ENCODE data around the gene KCNJ4.
A peak's percentile ranks its signal among the peaks of the same experiment; 100 is the strongest.

The KCNJ4 gene

DNA sequence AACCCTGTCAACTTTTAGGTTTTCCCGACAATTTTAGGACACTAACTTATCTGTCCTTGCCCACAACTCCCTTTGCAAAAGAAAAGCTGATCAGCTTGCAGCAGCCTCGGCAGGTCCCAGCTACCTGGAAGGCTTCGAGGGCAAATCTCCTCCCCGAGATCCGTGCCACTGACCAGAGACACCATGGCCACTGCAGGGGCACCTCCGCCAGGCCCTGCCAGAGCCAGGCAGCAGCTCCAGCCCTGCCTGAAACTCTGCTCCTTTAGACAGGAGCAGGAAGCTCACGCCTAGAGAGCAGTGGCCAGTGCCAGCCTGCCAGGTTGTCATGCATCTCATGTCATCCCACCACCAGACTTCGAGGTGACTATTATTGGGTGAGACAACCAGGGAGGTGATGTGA is 21.1 kb downstream of the KCNJ4 start:
- H3K27ac Mint-ChIP-seq: no peak overlapping the region
- no peak for ATAC-seq
- H3K36me3 Mint-ChIP-seq: no peaks in the 10 kb centered on the region
- no peak overlapping the region for H3K4me3 Mint-ChIP-seq
- peaks cover 39% of the 10 kb centered on the region for H3K27me3 Mint-ChIP-seq
- no peaks in the 10 kb centered on the region for H3K9me3 Mint-ChIP-seq
- no peaks in the 10 kb centered on the region for H3K4me1 Mint-ChIP-seq

DNA sequence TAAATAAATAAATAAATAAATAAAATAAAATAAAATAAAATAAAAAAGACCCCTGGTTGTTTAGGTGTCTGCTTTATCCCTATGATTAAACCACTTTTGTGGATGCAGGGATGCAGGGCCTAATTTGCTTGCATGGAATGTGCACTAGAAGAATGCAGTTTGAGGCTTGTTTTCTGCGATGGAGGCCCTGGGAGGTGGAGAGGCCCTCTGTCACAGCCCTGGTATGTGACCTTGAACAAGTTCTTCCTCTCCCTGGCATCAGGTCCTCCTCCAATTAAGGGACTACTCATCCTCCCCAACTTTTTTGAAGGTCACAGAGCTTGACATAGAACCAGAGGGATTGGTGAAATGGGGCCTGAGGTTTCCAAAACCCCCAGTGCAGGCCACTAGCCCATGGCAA is 22.7 kb downstream of the KCNJ4 start:
- Mint-ChIP-seq H3K27ac (no peak overlapping the region), H3K4me3 (no peak overlapping the region), H3K4me1 (no peaks in the 10 kb centered on the region), H3K36me3 (no peaks in the 10 kb centered on the region), H3K27me3 (peaks cover 24% of the 10 kb centered on the region), H3K9me3 (no peaks in the 10 kb centered on the region)
- no peak for ATAC-seq

DNA sequence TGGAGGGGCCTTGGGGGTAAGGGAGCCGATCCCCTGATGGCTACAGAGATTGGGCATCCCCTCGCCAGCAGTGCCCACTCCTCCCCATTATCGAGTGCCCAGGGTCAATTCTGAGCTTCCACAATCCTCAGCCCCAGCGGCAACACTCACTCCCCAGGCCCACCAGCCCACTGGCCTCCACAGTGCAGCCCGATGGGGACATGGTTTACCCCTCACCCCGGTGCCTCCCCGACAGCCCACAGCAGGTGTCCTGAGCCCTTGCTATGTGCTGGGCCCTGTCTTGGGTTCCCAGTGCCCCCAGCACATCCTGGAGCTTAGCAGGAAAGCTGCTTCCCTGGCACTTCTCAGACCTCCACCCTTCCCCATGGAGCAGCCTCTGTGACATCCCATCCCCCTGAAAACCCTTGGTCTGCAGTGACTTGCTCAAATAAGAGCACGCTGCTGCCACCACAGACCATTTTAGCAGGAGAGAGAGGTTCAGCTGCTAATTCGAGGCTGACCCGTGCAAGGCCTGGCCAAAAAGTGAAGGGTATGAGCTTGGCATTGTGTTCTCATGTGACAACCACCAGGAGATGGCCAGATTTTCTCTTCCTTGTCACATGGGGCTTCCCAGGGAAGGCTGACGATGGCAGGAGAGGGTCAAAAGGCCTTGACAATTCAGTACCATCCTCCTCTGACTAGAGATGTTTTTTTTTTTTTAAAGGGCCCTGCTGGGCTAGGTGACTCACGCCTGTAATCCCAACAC is 23.6 kb downstream of the KCNJ4 start:
- no peak overlapping the region for H3K27ac Mint-ChIP-seq
- H3K4me3 Mint-ChIP-seq: no peak overlapping the region
- ATAC-seq: no peak
- H3K9me3 Mint-ChIP-seq: no peaks in the 10 kb centered on the region
- H3K36me3 Mint-ChIP-seq: no peaks in the 10 kb centered on the region
- peaks cover 16% of the 10 kb centered on the region for H3K27me3 Mint-ChIP-seq
- H3K4me1 Mint-ChIP-seq: no peaks in the 10 kb centered on the region

DNA sequence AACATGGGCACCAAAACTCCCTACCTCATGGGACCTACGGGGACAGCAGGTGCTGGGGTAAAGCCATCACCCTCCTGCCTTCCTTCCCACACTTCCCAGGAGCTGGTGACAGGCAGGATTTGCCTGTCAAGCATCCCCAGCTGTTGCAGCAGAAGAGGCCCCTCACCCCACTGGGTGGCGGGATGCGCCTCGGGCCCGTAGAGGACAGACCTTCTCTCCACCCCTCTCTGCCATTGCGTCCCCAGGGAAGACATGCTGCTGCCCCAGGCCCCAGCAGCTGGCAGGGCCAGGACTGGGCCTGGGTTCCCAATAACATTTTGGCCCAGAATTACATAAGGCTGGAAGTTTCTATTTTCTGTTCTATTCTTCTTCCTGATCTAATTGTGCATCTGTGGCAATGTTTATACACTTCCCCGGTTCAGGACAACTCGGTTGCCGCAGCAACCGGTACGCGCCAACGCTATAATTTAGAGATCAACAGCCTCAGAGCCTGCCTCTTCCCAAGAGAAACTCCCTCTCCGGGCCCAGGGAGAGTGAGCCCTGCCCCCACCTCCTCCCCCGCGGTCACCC is 25.4 kb downstream of the KCNJ4 start:
- Mint-ChIP-seq H3K4me3 (no peak overlapping the region), H3K36me3 (no peaks in the 10 kb centered on the region), H3K9me3 (no peaks in the 10 kb centered on the region), H3K27ac (no peak overlapping the region), H3K27me3 (peaks cover 2% of the 10 kb centered on the region), H3K4me1 (no peaks in the 10 kb centered on the region)
- ATAC-seq: no peak

DNA sequence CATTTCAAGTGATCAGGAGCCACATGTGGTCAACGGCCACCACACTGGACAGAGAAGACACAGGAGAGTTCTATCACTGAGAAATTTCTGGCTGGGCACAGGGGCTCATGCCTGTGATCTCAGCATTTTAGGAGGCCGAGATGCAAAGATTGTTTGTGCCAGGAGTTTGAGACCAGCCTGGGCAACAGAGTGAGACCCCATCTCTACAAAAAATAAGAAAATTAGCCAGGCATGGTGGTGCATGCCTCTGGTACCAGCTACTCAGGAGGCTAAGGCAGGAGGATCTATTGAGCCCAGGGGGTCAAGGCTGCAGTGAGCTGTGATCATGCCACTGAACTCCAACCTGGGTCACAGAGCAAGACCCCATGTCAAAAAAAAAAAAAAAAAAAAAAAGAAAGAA is 26.3 kb downstream of the KCNJ4 start:
- Mint-ChIP-seq H3K9me3 (no peaks in the 10 kb centered on the region), H3K4me3 (no peak overlapping the region), H3K4me1 (no peaks in the 10 kb centered on the region)

DNA sequence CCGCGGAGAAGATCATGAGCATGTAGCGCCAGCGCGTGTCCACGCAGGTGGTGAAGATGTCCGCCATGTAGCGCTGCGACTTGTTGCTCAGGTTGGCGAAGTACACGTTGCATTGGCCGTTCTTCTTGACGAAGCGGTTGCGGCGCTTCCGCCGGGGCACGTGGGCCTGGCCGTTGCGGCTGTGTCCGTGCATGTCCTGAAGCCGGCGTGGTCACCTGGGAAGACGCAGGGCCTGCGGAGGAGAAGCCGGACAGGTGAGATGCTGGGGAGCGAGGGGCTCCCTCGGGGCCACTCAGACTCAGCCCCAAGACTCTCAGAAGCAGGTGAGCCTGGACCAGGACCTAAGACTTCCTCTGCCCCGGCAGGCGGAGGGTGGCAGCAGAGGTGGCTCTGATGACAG is 27.1 kb downstream of the KCNJ4 start:
- Mint-ChIP-seq H3K27ac (no peak overlapping the region), H3K9me3 (no peaks in the 10 kb centered on the region), H3K36me3 (no peaks in the 10 kb centered on the region), H3K4me3 (no peak overlapping the region), H3K27me3 (peaks cover 6% of the 10 kb centered on the region), H3K4me1 (no peaks in the 10 kb centered on the region)
- no peak for ATAC-seq

More for the DNA sequence above, 26.3 kb downstream of the KCNJ4 start:
- H3K36me3 Mint-ChIP-seq: no peaks in the 10 kb centered on the region
- no peak for ATAC-seq
- no peak overlapping the region for H3K27ac Mint-ChIP-seq
- H3K27me3 Mint-ChIP-seq: no peaks in the 10 kb centered on the region

DNA sequence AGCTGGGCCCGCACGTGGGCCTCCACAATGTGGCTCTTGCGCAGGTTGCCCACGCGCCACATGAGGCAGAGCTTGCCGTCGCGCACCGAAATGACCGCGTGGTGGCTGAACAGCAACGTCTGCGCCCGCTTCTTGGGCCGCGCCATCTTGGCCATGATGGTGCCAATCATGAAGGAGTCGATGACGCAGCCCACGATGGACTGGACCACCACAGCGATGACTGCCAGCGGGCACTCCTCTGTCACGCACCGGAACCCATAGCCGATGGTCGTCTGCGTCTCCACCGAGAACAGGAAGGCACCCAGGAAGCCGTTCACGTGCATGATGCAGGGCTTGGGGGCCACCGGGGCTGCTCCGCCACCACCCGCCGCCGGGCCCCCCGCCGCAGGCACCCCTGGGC is 27.5 kb downstream of the KCNJ4 start:
- Mint-ChIP-seq H3K4me3 (no peak overlapping the region), H3K9me3 (no peaks in the 10 kb centered on the region), H3K4me1 (no peaks in the 10 kb centered on the region), H3K27me3 (peaks cover 10% of the 10 kb centered on the region), H3K36me3 (no peaks in the 10 kb centered on the region), H3K27ac (no peak overlapping the region)
- ATAC-seq: no peak

DNA sequence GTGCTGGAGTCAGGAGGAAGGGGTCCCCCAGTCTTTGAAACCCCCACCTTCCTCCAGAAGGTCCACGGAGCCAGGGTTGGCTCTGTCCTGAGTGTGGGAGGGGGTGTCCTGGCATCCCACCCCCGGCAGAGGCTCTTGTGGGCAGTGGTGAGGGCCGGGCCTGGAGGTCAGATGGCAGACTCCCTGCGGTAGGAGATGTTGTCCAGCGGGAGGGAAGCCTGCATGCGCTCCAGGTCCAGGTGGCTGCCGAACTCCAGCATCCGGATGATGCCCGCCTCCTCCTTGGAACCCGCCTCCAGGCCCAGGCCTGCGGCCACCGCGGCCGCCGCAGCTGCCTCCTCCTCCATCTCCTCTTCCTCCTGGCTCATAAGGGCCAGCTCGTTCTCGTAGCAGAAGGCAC is 28.4 kb downstream of the KCNJ4 start:
- H3K9me3 Mint-ChIP-seq: no peaks in the 10 kb centered on the region
- no peak overlapping the region for H3K27ac Mint-ChIP-seq
- no peaks in the 10 kb centered on the region for H3K36me3 Mint-ChIP-seq
- H3K4me1 Mint-ChIP-seq: no peaks in the 10 kb centered on the region
- H3K4me3 Mint-ChIP-seq: no peak overlapping the region
- H3K27me3 Mint-ChIP-seq: peaks cover 10% of the 10 kb centered on the region
- ATAC-seq: no peak

DNA sequence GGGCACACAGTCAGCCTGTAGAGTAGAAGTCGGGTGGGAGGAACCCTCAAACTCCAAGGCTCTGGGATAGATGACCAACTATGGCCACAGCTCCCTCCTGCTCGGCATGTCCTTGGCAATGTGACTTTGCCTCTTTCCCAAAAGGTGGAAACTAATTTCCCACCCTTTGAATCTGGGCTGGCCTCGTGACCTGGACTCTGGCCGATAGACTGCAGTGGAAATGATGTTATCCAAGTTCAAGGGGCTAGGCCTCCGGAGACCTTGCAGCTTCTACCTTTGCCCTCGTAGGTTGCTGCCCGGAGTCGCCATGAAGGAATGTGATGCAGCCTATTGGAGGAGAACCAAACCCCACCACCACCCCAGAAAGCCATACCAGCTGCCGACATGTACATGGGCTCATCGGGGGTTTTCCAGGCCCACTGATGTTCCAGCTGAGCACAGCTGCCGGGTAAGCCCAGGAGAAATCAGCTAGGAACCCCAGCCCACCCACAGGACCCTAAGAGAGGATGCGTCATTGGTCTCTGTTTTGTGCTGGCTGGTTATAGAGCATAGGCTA is 30.4 kb downstream of the KCNJ4 start:
- H3K27ac Mint-ChIP-seq: no peak overlapping the region
- H3K27me3 Mint-ChIP-seq: peaks cover 10% of the 10 kb centered on the region
- H3K4me1 Mint-ChIP-seq: no peaks in the 10 kb centered on the region
- H3K9me3 Mint-ChIP-seq: no peaks in the 10 kb centered on the region
- H3K4me3 Mint-ChIP-seq: no peak overlapping the region
- no peaks in the 10 kb centered on the region for H3K36me3 Mint-ChIP-seq
- no peak for ATAC-seq

DNA sequence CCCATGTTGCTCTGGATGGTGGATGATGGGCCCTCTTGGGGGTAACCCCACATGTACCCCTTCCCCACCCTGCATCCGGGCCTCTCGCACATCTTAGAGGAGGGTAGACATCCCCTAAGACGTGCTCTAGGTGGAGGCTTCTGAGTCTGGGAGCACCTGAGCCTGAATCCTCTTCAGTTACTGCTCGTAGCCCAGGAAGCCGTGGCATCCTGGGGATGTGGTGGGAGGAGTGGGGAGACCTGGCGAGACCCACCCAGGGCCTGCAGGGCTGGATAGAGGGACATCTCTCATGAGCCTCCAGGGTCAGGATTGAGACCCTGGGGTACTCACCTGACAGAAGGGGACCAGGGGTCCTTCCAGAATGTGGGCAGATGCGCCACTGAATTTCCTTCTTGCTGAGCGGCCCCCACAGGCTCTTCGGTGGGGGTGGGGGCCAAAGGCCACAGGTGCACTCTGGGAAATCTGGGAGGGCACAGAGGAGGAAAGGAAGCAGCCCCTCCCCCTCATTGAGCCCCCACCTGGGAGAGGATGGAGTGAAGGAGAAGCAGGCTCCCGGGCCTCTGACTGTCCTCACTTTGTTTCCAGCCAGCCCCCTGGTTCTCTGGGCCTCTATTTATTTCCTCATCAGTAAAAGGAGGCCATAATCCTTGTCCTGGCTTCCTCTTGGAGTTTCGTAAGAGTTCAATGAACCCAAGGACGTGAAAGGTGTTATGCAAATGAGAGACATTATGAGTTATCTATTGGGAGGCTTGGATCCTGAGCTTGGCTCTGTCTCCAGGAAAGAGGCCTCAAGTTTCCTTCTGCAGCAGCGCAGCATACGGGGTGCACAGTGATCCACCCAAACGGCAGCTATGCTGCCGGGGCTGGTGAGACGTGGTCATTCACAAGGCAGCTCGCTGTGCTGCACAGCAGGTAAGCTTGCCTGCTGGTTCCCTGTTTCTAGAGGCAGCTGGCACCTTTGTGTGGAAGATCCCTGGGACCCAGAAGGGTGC is 31.2 kb downstream of the KCNJ4 start:
- peaks cover 15% of the 10 kb centered on the region for H3K27me3 Mint-ChIP-seq
- H3K27ac Mint-ChIP-seq: no peak overlapping the region
- H3K36me3 Mint-ChIP-seq: no peaks in the 10 kb centered on the region
- no peak overlapping the region for H3K4me3 Mint-ChIP-seq
- H3K4me1 Mint-ChIP-seq: peaks cover 5% of the 10 kb centered on the region
- no peak for ATAC-seq
- H3K9me3 Mint-ChIP-seq: no peaks in the 10 kb centered on the region

DNA sequence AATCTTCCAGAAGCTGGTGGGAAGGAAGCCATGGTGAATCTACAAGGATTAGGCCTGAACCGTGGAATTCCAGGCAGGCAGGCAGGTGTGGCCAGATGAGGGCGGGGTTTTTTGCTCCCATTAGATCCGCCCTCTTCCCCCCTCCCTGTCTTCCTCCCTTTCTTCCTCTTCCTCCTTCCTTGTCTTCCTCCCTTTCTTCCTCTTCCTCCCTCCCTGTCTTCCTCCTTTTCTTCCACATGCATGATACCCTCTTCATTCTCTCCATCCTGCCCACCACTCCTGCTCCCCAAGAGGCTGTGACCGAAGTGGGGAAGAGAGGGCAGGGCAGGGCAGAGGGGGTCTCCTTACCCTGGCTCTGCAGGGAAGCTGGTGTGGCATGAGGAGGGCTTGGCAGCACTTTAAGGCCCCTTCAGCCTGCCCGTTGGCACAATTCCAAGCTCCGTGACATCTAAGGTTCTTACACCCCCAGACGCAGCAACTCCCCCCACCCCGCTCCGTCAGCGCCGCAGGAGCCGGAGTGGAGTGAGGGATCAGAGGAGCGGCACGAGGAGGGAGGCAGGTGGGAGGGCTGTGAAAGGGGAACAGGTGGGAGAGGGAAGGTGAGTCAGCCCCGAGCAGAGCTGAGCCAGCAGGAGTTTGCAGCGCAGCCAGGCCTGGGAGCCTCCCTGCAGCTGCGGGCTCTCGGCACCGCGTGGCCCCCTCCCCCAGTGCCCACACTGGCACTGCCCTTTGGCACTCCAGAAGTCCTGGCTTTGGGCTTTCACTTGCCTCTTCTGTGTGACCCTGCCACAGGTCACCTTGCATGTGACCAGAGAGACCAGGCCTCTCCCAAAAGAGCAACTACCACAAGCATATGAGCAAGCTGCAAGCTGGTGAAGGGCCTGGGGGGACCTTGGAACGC is 32.1 kb downstream of the KCNJ4 start:
- peaks cover 19% of the 10 kb centered on the region for H3K27me3 Mint-ChIP-seq
- no peaks in the 10 kb centered on the region for H3K36me3 Mint-ChIP-seq
- H3K9me3 Mint-ChIP-seq: no peaks in the 10 kb centered on the region
- no peak overlapping the region for H3K4me3 Mint-ChIP-seq
- peaks cover 10% of the 10 kb centered on the region for H3K4me1 Mint-ChIP-seq
- no peak for ATAC-seq
- H3K27ac Mint-ChIP-seq: no peak overlapping the region

DNA sequence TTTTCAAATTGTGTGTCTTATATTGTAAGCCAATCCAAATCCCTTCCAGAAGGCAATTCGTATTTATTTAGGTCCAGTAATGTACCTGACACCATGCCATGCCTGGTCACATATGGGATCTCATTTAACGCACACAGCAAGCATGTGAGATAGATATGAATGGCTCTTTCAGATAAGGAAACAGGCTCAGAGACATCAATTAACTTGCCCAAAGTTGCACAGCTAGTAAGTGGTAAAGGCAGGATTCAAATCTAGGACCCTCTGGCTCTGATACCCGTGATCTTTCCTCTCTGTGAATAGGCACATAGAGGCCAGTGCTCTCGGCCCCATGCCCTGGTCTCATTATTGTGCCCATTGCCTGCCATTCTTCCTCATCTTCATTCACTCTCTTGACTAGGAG is 34.3 kb downstream of the KCNJ4 start:
- no peak for ATAC-seq
- peaks cover 19% of the 10 kb centered on the region for H3K27me3 Mint-ChIP-seq
- H3K27ac Mint-ChIP-seq: no peak overlapping the region
- no peaks in the 10 kb centered on the region for H3K36me3 Mint-ChIP-seq
- peaks cover 10% of the 10 kb centered on the region for H3K4me1 Mint-ChIP-seq
- H3K9me3 Mint-ChIP-seq: no peaks in the 10 kb centered on the region
- H3K4me3 Mint-ChIP-seq: no peak overlapping the region

DNA sequence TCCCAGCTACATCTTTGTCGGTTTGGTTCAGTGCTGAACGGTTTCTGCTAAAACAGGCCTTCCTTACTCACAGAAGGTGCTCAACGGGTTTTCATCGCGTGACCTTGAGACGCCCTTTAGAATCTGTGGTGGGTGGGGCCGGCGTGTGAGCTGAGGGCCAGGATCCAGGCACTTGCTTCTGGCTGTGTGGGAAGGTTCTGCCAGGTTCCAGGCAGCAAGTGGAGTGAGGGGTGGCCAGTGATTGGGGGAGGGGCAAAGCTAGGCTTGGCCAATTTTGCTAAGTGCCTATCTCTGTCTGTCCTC is 35.2 kb downstream of the KCNJ4 start:
- no peak for ATAC-seq
- Mint-ChIP-seq H3K36me3 (no peaks in the 10 kb centered on the region), H3K9me3 (no peaks in the 10 kb centered on the region), H3K27ac (no peak overlapping the region), H3K4me1 (peaks cover 10% of the 10 kb centered on the region), H3K27me3 (peaks cover 19% of the 10 kb centered on the region), H3K4me3 (no peak overlapping the region)

DNA sequence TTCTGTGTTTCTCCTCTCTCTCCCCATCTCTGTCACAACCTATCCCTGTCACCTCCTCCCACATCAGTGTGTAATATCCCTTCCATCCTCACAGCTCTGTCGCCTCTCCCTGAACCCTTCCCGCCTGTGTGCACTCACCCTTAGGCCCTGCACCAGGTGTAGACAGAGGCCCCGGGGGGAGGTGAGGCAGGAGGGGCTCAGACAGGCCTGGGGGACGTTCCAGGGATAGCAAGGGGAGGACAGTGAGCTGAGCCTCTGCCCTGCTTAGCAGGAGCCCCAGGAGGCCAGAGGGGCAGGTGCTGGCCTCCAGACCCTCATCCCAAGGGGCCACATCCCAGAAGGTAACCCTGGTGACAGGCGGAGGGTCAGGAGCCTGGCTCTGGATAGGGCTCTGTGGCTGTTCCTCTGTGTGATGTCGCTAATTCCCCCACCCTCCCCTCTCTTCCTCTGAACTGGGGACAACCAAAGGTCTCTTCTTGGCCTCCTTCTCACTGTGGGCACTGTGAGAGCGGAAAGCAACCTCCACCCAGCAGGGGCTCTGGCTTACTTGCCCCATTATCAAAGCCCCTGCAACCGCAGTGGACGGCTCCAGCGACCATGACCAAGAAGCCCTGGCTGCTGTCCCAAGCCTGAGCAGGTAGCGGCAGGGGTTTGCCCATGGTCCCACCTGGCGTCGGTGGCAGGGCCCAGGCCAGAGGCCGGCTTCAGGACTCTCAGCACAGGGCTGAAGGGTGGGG is 35.7 kb downstream of the KCNJ4 start:
- Mint-ChIP-seq H3K4me3 (no peak overlapping the region), H3K4me1 (peaks cover 10% of the 10 kb centered on the region), H3K9me3 (no peaks in the 10 kb centered on the region), H3K27ac (peak overlapping the region; percentile 3), H3K27me3 (peaks cover 19% of the 10 kb centered on the region), H3K36me3 (no peaks in the 10 kb centered on the region)
- no peak for ATAC-seq

All from stimulated activated memory B cell treated with anti-CD40 and anti-IgM and Interleukin-4, amounts not matched to agents 10 μg/mL and 1 μg/mL and 100 μg/mL, for 72 hours (primary cell).